Stimulated activated CD8-positive, alpha-beta memory T cell treated with anti-CD3 and anti-CD28 coated beads, Interleukin-4, amount 100 ng/mL, for 4 hours (primary cell): ENCODE results near the gene SLC37A3.
"Not testable (repeated sequence)": the region's sequence is repeated elsewhere in the genome, so short reads cannot be mapped to it uniquely, and the experiment has no call there.

Experiments used
- DNase-seq, 2 donors: peaks; one replicate each; pipeline ENCODE4 v3.0.0-alpha.2; 2020; ENCODE audit warnings: low read depth in 2 of 2, low spot score in 1 of 2

Gene SLC37A3, protein sequence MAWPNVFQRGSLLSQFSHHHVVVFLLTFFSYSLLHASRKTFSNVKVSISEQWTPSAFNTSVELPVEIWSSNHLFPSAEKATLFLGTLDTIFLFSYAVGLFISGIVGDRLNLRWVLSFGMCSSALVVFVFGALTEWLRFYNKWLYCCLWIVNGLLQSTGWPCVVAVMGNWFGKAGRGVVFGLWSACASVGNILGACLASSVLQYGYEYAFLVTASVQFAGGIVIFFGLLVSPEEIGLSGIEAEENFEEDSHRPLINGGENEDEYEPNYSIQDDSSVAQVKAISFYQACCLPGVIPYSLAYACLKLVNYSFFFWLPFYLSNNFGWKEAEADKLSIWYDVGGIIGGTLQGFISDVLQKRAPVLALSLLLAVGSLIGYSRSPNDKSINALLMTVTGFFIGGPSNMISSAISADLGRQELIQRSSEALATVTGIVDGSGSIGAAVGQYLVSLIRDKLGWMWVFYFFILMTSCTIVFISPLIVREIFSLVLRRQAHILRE

DNA sequence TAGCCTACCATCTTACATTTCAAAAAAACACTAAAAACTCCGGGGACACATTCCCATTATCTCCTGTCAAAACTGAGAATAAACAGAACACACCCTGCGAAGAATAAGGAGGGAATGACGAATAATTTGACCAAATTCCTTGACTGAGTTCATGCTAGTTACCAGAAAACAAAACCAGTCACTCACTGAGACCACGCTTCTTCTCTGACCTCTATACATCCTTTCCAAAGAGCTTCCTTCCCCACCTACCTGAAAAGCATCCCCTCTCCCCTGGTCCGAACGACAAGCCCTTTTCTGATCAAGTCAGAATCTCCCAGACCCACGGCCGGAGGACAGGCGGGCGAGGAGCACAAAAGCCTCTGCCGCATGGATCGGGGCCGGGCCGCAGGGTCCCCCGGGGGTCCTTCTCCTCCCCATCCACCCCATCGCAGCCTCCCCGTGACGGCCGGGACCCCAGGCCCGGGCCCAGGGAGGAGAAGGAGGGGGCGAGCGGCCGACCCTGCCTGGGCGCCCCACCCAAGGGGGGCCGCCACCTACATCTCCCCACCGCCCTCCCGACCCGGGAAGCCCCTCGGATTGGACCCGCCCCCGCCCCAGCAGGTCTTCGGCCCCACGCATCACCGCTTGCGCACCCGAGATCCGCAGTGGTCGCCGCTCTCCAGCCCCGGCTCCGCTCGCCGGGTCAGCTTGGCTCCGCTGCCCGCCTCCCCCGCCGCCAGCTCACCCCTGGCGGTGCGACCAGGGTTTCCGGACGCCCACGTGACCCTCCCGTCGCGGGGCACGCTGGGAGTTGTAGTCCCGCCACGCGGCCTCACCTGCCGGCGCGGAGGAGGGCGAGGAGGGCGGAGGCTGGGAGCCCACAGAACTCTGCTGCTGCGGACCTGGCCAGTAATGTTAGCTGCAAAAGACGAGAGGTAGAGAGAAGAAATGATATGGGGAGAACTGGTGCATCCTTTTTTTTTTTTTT is at the start of gene SLC37A3:
SLC37A3 (minus strand) TSS at position 747 of the 967 bp plus-strand sequence. CDS start 16,004 bp downstream, outside the sequence.
- DNase-seq = peak; percentile 69 to 70

DNA sequence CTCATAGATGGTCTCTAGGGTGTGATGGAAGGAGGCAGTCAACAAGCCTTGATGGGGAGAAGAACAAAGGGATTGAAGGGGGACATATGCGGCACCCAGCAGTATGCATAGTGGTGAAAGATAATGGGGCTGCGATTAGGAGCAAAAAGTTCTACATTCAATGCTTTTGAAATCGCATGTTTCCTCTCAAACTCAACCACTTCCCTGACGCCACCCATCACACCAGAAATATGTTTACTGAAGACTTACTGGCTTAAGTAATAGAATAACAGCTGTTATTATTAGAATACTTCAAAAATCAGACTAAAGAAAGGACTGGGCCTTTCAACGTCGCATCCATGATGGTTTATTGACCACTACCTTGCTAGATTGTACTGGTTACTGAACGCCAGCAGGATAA is 49.5 kb upstream of the SLC37A3 start:
- no peak for DNase-seq

DNA sequence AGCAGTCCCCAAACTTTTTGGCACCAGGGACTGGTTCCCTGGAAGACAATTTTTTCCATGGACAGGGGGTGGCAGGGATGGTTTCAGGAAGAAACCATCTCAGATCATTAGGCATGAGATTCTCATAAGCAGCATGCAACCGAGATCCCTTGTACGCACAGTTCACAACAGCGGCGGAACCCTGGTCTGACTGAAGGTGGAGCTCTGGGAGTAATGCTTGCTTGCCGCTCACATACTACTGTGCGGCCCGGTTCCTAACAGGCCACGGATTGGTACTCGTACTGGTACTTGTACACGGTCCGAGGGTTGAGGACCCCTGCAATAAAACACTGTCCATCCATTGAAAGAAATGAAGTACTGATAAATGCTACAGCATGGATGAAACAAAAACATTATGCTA is 48.1 kb upstream of the SLC37A3 start:
- DNase-seq = no peak

DNA sequence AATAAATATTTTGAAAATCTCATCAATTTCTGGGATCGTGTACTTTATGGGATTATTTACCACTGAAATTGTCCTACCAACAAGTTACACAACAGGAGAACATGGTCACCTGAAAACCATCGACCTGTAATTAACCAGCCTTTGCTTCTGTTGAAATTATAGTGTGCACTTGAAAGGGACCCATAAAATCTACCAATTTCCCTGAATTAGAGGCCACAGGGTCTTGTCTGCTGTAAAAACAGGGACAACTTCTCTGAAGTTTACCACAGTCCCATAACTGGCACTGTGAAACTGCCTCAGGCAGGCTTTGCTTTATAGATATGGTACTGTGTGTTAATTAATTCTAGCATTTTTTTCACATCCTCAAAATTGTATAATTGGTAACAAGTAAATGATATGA is 43.2 kb upstream of the SLC37A3 start:
- DNase-seq = no peak

DNA sequence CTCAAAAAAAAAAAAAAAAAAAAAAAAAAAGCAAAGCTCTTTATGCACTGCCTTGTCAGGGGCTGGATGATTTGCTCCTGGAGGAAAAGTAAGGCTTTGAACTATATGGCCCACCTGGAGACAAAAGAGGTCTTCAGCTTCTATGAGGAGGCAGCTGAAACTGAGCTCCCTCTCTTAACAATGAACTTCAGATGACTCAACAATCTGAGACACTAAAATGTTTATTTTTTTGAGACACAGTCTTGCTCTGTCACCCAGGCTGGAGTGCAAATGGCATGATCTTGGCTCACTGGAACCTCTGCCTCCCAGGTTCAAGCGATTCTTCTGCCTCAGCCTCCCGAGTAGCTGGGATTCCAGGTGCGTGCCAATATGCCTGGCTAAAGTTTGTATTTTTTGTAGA is 42.3 kb upstream of the SLC37A3 start:
- no peak for DNase-seq

DNA sequence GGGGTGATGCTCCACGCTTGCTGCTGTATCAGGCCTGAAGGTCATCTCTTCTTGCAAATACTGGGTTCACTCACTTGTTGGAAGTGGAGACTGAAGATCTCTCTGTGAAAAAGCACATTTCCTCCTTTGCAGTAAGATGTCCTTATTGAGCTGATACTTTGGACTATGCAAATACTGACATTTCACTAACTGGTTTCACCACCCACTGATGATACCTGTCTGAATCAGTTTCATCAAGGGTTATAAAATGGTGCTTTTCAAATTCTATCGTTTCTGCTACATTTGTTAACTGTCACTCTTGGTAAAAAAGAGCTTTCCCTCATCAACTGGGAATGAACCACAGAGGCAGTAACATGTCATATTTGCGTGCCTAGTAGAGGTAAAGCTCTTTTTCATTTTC is 41.0 kb upstream of the SLC37A3 start:
- no peak for DNase-seq

DNA sequence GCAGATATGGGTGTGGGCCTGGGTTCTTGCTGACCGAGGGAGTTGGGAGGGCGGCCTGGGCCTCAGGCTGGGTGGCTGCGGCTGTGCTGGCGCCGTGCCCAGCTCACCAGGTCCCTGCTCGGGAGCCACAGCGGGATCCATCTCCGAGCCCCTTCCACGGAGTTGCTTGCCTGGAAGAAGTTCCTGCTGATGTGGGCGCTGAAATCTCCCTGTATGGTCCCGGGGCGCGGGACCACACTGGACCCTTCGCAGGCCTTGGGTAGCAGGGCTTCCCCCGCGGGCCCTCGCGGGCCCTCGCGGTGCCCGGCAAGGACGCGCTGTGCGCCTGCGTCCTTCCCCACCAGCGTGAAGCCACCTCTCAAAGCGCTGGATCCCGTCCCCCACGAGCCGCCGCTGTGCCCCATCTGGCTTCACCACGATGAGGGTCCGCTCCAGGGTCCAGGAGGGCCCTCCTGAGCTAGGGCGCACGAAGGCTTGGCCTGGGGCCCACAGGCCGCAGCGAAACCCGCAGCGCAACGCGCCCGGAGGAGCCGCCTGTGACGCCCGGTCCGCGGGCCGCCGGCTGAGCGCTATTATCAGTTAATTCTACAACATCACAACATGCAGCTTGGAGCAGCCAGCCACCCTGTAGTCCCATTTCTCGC is 37.0 kb upstream of the SLC37A3 start:
- no peak for DNase-seq

DNA sequence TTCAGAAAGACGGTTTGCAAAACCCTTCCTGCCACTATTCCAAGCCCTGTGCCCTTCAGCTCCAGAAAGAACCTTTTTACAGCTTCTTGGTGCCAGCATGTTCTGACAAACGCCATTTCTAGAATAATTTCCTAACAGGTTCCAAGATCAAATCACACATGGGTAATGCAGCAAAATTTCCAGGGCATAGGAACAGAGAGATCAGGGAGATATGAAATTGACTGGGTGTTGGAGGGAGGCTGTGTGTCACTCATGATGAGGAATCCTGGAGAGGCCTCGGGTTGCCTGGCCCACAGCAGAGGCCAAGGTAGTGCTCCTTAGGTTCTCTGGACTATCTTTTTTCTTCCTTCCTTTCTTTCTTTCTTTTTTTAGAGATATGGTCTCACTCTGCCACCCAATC is 35.1 kb upstream of the SLC37A3 start:
- DNase-seq = no peak

DNA sequence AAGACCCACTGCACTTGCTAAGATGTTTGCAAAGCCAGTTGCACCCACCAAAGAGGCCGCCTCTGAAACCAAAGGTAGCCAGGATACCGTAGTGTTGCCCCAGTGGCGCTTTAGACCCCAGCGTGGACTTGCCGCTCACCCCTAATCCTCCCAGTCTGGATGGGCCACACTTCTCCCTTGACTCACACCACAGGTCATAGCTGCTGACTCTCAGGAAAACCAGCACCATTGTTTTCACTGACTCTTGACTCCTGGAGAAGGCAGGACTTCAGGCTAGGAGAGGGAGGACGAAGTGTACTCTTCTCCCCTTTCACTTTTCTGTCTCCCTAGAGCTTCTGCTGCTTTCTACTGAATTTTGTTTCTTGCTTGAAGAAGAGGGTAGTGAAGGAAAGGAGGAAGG is 27.8 kb upstream of the SLC37A3 start:
- DNase-seq = no peak

DNA sequence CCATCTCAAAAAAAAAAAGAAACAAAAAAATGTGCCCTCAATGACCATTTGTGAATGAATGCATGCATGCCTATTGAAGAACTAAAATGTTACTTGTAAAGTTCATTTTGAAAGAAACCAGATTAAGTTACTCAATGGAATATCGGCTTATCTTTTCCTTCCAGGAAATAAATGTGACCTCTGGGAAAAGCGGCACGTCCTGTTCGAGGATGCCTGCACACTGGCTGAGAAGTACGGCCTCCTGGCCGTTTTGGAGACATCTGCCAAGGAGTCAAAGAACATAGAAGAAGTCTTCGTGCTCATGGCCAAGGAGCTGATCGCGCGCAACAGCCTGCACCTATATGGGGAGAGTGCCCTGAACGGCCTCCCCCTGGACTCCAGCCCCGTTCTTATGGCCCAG is 27.4 kb upstream of the SLC37A3 start:
- no peak for DNase-seq

DNA sequence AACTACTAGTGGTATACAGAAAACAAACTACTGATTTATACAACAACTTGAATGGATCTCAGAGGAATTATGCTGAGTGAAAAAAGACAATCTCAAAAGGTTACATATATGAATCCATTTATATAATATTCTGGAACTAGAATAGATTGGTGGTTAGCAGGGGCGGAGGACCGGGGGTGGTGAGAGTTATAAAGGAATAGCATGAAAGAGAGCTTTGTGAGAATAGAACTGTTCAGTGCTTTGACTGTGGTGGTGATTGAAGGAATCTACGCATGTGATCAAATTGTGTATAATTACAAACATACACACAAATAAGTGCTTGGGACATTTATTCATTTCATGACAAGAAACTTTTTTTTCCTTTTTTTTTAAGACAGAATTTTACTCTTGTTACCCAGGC is 25.2 kb upstream of the SLC37A3 start:
- no peak for DNase-seq

DNA sequence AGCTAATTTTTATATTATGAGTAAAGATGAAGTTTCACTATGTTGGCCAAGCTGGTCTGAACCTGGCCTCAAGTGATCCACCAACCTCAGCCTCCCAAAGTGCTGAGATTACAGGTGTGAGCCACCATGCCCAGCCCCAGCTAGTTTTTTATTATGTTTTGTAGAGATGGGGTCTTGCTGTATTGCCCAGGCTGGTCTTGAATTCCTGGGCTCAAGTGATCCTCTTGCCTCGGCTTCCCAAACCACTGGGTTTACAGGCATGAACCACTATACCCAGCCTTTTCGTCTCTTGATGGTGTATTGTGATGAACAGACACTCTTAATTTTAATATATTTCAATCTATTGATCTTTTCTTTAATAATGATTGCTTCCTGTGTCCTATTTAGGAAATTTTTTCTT is 23.2 kb upstream of the SLC37A3 start:
- DNase-seq = no peak

DNA sequence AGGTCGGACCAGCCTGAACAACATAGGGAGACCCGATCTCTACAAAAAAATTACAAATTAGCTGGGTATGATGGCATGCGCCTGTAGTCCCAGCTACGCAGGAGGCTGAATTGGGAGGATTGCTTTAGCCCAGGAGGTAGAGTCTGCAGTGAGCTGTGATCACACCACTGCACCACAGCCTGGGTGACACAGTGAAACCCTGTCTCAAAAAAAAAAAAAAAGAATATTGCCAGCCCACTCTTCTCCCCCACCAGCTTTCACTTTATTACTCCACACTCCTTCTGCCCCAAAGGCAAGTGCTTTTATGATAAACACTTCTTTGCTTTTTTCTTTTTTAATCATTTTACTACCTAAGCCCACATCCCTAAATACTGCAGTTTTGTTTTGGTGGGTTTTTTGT is 20.3 kb upstream of the SLC37A3 start:
- no peak for DNase-seq

DNA sequence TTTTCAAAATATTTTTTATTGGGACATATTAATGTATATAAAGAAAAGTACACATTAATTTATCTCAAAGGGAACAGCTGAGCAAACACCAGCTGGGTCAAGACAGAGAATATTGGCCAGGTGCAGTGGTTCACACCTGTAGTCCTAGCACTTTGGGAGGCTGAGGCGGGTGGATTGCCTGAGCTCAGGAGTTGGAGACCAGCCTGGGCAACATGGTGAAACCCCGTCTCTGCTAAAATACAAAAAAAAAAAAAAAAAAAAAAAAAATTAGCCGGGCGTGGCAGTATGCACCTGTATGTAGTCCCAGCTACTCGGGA is 19.8 kb upstream of the SLC37A3 start:
- DNase-seq = not testable (repeated sequence)

DNA sequence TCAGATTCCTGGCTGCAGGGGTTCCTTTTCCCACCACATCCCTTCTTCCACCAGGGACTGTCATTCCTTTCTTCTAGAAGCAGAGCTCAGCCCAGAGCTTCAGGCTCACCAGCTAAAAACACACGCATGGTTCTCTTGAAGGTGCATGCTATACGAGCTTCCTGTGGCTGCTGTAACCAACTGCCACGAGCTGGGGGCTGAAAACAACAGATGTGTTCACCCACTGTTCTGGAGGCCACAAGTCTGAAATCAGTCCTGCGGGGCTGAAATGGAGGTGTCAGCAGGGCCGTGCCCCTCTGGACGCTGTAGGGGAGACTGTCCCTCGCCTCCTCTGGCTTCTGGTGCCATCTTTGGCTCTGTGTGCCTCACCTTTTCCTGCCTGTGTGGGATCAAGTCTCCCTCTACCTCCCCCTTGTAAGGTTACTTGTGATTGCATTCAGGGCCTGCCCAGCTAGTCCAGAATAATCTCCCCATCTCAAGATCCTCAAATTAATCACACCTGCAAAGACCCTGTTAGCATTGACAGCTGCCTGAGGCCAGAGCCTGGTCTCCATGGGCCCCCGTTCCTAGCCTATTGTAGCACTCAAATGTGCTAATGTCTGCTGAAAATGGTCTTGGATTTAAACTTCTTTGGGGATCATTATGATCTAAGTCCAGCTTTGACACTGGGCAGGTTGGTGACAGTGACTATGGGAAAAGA is 19.3 kb upstream of the SLC37A3 start:
- no peak for DNase-seq

DNA sequence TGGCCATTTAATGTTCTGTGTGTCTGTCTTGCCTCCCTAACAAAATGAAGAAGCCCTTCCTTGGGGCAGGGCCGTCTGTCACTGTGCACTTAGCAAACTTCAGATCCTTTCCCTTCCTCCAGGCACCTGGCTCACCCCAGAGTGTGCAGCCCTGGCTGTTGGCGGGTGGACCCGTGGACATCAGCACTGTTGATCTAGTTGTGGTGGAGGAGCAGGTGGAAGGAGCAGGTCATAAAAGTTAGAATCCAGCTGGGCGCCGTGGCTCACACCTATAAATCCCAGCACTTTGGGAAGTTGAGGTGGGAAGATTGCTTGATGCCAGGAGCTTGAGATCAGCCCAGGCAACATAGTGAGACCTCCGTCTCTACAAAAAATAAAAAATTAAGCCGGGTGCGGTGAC is 18.2 kb upstream of the SLC37A3 start:
- no peak for DNase-seq

DNA sequence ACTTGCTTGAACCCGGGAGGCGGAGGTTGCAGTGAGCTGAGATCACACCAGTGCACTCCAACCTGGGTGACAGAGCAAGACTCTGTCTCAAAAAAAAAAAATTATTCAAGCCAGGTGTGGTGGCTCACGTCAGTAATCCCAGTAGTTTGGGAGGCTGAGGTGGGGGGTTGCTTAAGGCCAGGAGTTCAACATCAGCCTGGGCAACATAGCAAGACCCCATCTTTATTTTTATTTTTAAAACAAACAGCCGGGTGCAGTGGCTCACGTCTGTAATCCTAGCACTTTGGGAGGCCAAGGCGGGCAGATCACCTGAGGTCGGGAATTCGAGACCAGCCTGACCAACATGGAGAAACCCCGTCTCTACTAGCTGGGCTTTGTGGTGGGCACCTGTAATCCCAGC is 17.5 kb upstream of the SLC37A3 start:
- not testable (repeated sequence) for DNase-seq

DNA sequence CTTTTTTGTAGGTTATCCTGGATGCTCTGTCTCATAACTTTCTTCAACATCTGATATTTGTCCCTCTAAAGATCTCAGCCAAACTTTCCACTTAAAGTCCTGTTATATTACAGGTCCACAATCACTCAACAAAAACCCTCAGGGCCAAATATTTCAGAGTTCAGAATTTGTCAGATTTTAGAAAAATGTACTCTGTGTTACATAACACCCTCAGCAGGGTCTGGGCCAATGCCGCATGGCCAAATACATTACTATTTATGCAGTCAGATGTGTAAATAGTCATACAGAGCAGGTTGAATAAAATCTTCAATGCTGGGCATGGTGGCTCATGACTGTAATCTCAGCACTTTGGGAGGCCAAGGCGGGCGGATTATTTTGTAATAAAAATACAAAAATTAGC is 17.0 kb upstream of the SLC37A3 start:
- DNase-seq = no peak

DNA sequence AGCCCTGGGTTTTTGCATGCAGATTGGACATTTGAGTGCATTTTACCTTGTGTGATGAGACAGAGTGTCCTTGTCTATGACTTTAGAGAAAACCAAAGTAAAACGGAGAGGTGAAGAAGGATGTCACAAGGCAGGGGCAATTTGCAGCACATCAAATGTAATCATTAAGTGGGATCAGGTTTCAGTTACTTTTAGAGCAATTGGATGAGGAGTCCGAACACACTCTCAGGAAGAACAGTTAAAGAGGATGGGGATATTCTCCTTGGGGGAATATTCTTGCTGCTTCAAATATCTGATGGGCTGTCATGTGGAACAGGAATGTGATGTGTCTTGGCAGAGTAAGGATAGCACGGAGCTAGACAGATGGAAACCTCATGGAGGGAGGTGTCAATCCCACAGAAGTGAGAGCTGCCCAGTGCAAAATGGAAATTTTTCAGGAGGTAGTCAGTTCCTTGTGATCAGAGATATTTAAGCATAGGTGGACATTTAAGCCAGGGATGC is 6.3 kb upstream of the SLC37A3 start:
- DNase-seq = no peak

DNA sequence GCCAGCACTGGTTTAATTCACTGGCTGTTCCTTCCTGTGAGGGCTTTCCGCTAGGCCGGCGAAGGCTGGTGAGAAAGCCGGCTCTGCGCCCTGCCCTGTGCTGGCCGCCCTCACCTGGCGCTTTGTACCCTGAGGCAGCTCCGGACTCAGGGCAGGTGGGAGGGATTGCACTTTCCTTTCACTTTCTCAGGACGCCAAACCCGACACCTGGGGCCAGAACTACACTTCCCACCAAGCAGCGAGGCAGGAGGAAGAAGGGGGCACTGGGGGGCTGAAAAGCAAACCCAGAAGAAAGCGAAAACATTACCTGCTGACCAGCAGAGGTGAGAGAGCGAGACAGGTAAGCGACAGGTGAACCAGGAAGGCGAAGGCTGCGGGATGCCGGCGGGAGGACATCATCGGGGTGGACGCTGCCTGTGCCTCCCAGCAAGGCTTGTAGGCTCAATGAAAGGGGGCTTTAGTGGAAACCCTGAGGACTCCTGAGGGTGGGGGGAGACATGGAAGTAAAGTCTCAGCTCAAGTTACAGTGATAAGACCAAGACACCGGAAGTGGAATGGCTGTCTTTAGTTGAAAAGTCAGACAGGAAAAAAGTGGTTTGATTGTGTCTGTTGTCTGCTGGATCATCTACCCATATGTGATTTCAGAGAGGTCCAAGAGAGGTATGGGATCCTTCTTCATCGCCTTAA is 5.7 kb upstream of the SLC37A3 start, which contains the start of gene RAB19:
RAB19 (plus strand) TSS at position 181 of the 687 bp plus-strand sequence. CDS start 3,589 bp downstream, outside the sequence.
- peak; percentile 14 for DNase-seq
